8988T (cell line): ENCODE data around the gene NTM.
"Not testable (repeated sequence)": the region's sequence is repeated elsewhere in the genome, so short reads cannot be mapped to it uniquely, and the experiment has no call there.

Experiments
- DNase-seq: peaks from one replicate; pipeline ENCODE4 v3.0.0; 2011

The NTM gene

GRCh38 chr11:131677828-131678470 lies 307.5 kb downstream of the NTM start:
- DNase-seq: no peak

- no peak for DNase-seq
These were observed 308.4 kb downstream of the NTM start for GRCh38 chr11:131678658-131679340.

- DNase-seq: not testable (repeated sequence)
These were observed 310.0 kb downstream of the NTM start for GRCh38 chr11:131680448-131680847.

GRCh38 chr11:131681920-131682319 lies 311.5 kb downstream of the NTM start:
- DNase-seq: no peak

GRCh38 chr11:131682373-131683015 lies 312.1 kb downstream of the NTM start:
- DNase-seq: no peak

- DNase-seq: no peak
These were observed 312.7 kb downstream of the NTM start for GRCh38 chr11:131683131-131683530.

GRCh38 chr11:131683666-131684065 lies 313.3 kb downstream of the NTM start:
- no peak for DNase-seq

GRCh38 chr11:131684111-131685060 lies 314.0 kb downstream of the NTM start:
- DNase-seq: no peak

- no peak for DNase-seq
These were observed 314.8 kb downstream of the NTM start for GRCh38 chr11:131685206-131685605.

GRCh38 chr11:131685906-131686305 lies 315.5 kb downstream of the NTM start:
- DNase-seq: no peak

- no peak for DNase-seq
These were observed 316.4 kb downstream of the NTM start for GRCh38 chr11:131686836-131687235.

GRCh38 chr11:131687291-131688047 lies 317.1 kb downstream of the NTM start:
- DNase-seq: no peak

GRCh38 chr11:131688048-131688693 lies 317.8 kb downstream of the NTM start:
- DNase-seq: peak; percentile 66

GRCh38 chr11:131689049-131689925 lies 318.9 kb downstream of the NTM start:
- DNase-seq: no peak

GRCh38 chr11:131690362-131690761 lies 319.9 kb downstream of the NTM start:
- DNase-seq: no peak

- no peak for DNase-seq
These were observed 320.4 kb downstream of the NTM start for GRCh38 chr11:131690776-131691175.

GRCh38 chr11:131691181-131692041 lies 321.0 kb downstream of the NTM start:
- no peak for DNase-seq

GRCh38 chr11:131692151-131692550 lies 321.7 kb downstream of the NTM start:
- no peak for DNase-seq

- no peak for DNase-seq
These were observed 322.5 kb downstream of the NTM start for GRCh38 chr11:131692961-131693360.

GRCh38 chr11:131693756-131694155 lies 323.3 kb downstream of the NTM start:
- no peak for DNase-seq
